Pancreas (tissue), 10 donors: ENCODE results near the gene TOR2A. TPM values are rescaled to one million over a fixed set of nuclear protein-coding genes. Genes with fewer than 3 reads are reported as not detected.

Experiments
- ATAC-seq, 4 donors: fragments of 200-7000 bp; cut with Tn5 transposase; one replicate each; pipeline versions ENCODE4 v1.8.0 to v1.9.1; 2020; ENCODE audit warnings: mild to moderate bottlenecking in 4 of 4, moderate library complexity in 4 of 4
- DNase-seq, 6 donors: peaks; one replicate each; pipeline ENCODE4 v3.0.0-alpha.2; 2020
- FAIRE-seq: peaks from 2 replicates; lab custom pipeline; 2012; peaks lifted over from hg19 to GRCh38; lab: Jason Lieb, UNC
- H3K27ac ChIP-seq, 4 donors: fragments of 200-600 bp; sonication (generic); 1 replicate in 3 of 4; 2 replicates in 1 of 4; pipeline versions ENCODE4 v1.5.0 to v1.8.0; 2020
- H3K27me3 ChIP-seq, 4 donors: fragments of 200-600 bp; one replicate each; pipeline ENCODE4 v1.8.0; 2021
- H3K36me3 ChIP-seq, 3 donors: fragments of 200-600 bp; sonication (generic) in 1 of 3; one replicate each; pipeline versions ENCODE4 v1.5.0 to v1.8.0; 2020 to 2021
- H3K4me1 ChIP-seq, 3 donors: fragments of 200-600 bp; one replicate each; pipeline ENCODE4 v1.8.0; 2021
- H3K4me3 ChIP-seq, 4 donors: fragments of 200-600 bp; sonication (generic) in 2 of 4; one replicate each; pipeline versions ENCODE4 v1.5.0 to v1.8.0; 2020 to 2021
- H3K9me3 ChIP-seq, 4 donors: fragments of 200-600 bp; one replicate each; pipeline ENCODE4 v1.8.0; 2021
- WGBS, 2 donors: extraction: QIAGEN DNeasy Blood & Tissue Kit; methylation state at CpG; one replicate each; pipeline ENCODE4 v1.1.7; 2013; 5-methylcytosine and 5-hydroxymethylcytosine counted together
- intact Hi-C, 3 donors: fragments of 100-400 bp; cut with DNase I; formaldehyde crosslinking; loops; one replicate each; pipeline versions ENCODE4 v1.11.1 to v1.14.2; 2022
- polyA plus RNA-seq, 2 donors: library from polyadenylated mRNA; stranded (reverse); fragments of 200-250 nt; gene quantifications; one replicate each; pipeline ENCODE4 v1.2.3, GENCODE V29; 2013
- total RNA-seq, 6 donors: library from RNA; stranded (reverse); fragmentation: NEBNext Ultra II Directional in 4 of 6; extraction: Animal tissue kit (Norgen Biotek cat#: 25700) in 4 of 6; gene quantifications; one replicate each; pipeline versions ENCODE4 v1.2.1 to v1.2.4, GENCODE V29; 2021 to 2023
- TF ChIP-seq, protein P1 (sequence below), 4 donors: fragments of 200-600 bp; sonication (generic) in 3 of 4; IDR thresholded peaks; one replicate each; pipeline versions ENCODE4 v1.5.0 to v1.8.0; 2021; ENCODE audit warnings: antibody characterized with exemption in 4 of 4
- donor health status: healthy with polysubstance abuse.
- donor health status: DM: no; HTN: no; CAD: no; lungs with moderate emphysema.
- donor health status: DM: no; HTN: no; CAD: no.
- donor health status: control.
- donor health status: control.
- donor health status: Bipolar disorder and iron deficiency.
- donor health status: DM: yes; HTN: yes; CAD: no.
- donor health status: DM: no; HTN: no; CAD: no.
- donor health status: DM: no; HTN: no; CAD: no.
- donor health status: DM: yes; HTN: yes; CAD: no.

TOR2A gene
- total and polyA plus RNA-seq, 8 donors: 4.2 to 17.5 (median 6.1) TPM

DNA sequence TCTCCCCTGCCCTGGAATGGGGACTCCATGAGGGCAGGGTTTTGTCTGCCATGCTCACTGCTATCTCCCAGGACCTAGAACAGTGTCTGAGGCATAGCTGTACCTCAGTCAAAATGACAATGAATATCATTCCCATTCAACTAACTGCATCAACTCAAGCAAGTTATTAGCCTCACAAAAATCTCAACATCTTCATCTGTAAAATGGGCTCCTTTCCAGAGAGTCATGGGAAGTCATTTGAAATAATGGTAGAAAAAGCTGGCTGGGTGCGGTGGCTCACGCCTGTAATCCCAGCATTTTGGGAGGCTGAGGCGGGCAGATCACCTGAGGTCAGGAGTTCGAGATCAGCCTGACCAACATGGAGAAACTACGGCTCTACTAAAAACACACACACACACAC is 34.0 kb upstream of the TOR2A start:
- H3K9me3 ChIP-seq: no peaks in the 10 kb centered on the region
- DNase-seq (no peak), ATAC-seq (no peak), FAIRE-seq (no peak)
- no peak overlapping the region for H3K27ac ChIP-seq
- H3K36me3 ChIP-seq: no peaks in the 10 kb centered on the region
- H3K27me3 ChIP-seq: no peaks in the 10 kb centered on the region
- no peak overlapping the region for H3K4me3 ChIP-seq
- WGBS, 2 donors: 89 to 90% methylated on average over 5 of the region's 5 CpGs
- TF ChIP-seq, protein P1, sequence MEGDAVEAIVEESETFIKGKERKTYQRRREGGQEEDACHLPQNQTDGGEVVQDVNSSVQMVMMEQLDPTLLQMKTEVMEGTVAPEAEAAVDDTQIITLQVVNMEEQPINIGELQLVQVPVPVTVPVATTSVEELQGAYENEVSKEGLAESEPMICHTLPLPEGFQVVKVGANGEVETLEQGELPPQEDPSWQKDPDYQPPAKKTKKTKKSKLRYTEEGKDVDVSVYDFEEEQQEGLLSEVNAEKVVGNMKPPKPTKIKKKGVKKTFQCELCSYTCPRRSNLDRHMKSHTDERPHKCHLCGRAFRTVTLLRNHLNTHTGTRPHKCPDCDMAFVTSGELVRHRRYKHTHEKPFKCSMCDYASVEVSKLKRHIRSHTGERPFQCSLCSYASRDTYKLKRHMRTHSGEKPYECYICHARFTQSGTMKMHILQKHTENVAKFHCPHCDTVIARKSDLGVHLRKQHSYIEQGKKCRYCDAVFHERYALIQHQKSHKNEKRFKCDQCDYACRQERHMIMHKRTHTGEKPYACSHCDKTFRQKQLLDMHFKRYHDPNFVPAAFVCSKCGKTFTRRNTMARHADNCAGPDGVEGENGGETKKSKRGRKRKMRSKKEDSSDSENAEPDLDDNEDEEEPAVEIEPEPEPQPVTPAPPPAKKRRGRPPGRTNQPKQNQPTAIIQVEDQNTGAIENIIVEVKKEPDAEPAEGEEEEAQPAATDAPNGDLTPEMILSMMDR (IDR thresholded peaks at IDR 0.05): no peak
- peaks cover 0 to 8% (median 4%) of the 10 kb centered on the region in 3 donors for H3K4me1 ChIP-seq
- intact Hi-C loops: no loop called here

DNA sequence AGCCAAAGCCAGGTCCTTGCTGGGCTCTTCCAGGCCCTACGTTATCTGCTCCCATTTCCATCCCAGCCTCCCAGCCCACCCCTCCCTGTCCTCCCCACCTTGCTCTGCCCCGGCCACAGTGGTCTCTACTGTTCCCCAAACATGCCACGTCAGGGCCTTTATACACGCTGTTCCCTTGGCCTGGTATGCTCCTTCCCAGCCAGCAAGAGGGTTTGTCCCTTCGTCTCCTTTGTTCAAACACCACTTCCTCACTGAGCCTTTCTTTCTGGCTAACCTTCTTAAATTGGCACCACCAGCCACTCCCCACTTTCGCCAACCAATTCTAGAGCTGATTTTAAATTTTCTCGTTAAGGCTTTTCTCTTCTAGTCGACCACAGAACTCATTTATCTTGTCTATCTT is 33.6 kb upstream of the TOR2A start:
- Histone ChIP-seq H3K9me3 (no peaks in the 10 kb centered on the region), H3K27me3 (no peaks in the 10 kb centered on the region), H3K36me3 (no peaks in the 10 kb centered on the region), H3K4me3 (no peak overlapping the region), H3K4me1 (peaks cover 0 to 8% (median 4%) of the 10 kb centered on the region in 3 donors), H3K27ac (no peak overlapping the region)
- intact Hi-C loops: no loop called here
- 76 to 77% methylated on average over 8 of the region's 8 CpGs for WGBS, 2 donors
- ATAC-seq (no peak), FAIRE-seq (no peak), DNase-seq (no peak)
- TF ChIP-seq, protein P1 (IDR thresholded peaks at IDR 0.05): no peak

DNA sequence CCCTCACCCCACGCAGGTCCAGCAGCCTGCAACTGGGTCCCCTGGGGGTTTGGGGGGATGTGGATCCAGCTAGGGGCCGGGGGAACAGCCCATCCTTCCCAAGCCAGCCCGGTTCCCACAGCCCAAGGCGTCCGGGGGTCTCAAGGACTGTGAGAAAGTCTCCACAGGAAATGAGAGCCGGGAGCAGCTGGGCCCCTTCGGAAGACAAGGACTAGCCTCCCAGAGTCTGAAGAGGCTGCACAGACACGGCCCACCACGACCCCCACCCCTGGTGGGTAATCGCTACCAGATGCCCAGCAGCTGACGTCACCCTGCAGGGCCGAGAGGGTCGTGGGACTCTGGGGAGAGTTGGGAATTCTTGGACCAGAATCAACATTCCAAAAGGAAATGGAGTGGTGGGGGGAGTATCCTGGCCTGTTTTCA is 32.8 kb upstream of the TOR2A start:
- Histone ChIP-seq H3K9me3 (no peaks in the 10 kb centered on the region), H3K4me3 (no peak overlapping the region), H3K27me3 (no peaks in the 10 kb centered on the region), H3K27ac (no peak overlapping the region), H3K36me3 (no peaks in the 10 kb centered on the region), H3K4me1 (peaks cover 0 to 8% (median 4%) of the 10 kb centered on the region in 3 donors)
- ATAC-seq (no peak), DNase-seq (peak in 1 of 6 donors; percentile 55), FAIRE-seq (no peak)
- TF ChIP-seq, protein P1 (IDR thresholded peaks at IDR 0.05): no peak
- intact Hi-C loops: no loop called here
- 44 to 51% methylated on average over 13 of the region's 13 CpGs for WGBS, 2 donors

DNA sequence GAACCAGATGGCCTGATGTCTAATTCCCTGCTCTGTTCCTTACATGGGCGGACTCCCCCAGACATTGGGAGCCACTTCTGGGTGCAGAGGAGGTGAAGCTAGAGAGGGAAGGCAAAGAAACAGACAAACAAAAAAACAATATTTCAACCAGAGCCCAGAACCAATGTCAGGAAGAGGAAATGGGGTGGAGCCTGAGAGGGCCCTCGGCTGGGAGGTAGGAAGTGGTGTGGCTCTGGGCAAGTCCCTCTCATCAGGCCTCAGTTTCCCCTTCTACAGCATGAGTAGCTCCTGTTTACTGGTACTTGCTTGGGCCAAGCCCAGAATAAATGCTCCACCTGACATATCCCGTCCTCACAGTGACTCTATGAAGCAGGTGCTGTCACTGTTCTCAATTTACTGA is 32.3 kb upstream of the TOR2A start:
- ATAC-seq (no peak), FAIRE-seq (no peak), DNase-seq (no peak)
- 63 to 82% methylated on average over 3 of the region's 3 CpGs for WGBS, 2 donors
- H3K4me3 ChIP-seq: no peak overlapping the region
- TF ChIP-seq, protein P1 (IDR thresholded peaks at IDR 0.05): no peak
- H3K36me3 ChIP-seq: no peaks in the 10 kb centered on the region
- peaks cover 0 to 8% (median 4%) of the 10 kb centered on the region in 3 donors for H3K4me1 ChIP-seq
- no peaks in the 10 kb centered on the region for H3K27me3 ChIP-seq
- intact Hi-C loops: no loop called here
- H3K9me3 ChIP-seq: no peaks in the 10 kb centered on the region
- H3K27ac ChIP-seq: no peak overlapping the region

DNA sequence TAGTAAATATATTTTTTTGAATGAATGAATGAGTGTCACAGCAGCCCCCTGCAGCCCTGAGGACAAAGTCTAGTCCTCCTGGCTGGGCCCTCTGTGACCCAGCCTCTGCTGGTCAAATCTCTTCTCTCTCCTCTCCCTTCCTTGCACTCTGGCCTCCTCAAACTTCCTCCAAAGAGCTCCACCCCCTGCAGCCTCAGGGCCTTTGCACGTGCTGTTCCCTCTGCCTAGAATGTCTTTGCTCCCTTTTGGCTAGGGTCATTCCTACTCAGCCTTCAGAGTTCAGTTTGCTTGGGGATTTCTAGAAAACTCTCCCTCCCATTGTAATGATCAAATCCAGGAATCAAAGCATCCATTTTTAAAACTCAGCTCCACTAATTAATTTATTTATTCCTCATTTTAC is 30.3 kb upstream of the TOR2A start:
- intact Hi-C loops: no loop called here
- 78 to 94% methylated on average over 1 of the region's 1 CpG for WGBS, 2 donors
- H3K36me3 ChIP-seq: no peaks in the 10 kb centered on the region
- ATAC-seq (no peak), DNase-seq (no peak), FAIRE-seq (no peak)
- H3K4me1 ChIP-seq: peaks cover 0 to 3% (median 0%) of the 10 kb centered on the region in 3 donors
- H3K4me3 ChIP-seq: no peak overlapping the region
- no peaks in the 10 kb centered on the region for H3K27me3 ChIP-seq
- no peaks in the 10 kb centered on the region for H3K9me3 ChIP-seq
- no peak overlapping the region for H3K27ac ChIP-seq
- TF ChIP-seq, protein P1 (IDR thresholded peaks at IDR 0.05): no peak
